ENCODE results near the gene NCOA7. TPM values are rescaled to one million over a fixed set of nuclear protein-coding genes. Genes with fewer than 3 reads are reported as not detected.

Gene NCOA7
- total and polyA plus RNA-seq, 2 of the 8 experiments (the other 6 are each of a cell fraction or from before 2014, with no cell fraction given), result 2.6 to 10.7 TPM

DNA sequence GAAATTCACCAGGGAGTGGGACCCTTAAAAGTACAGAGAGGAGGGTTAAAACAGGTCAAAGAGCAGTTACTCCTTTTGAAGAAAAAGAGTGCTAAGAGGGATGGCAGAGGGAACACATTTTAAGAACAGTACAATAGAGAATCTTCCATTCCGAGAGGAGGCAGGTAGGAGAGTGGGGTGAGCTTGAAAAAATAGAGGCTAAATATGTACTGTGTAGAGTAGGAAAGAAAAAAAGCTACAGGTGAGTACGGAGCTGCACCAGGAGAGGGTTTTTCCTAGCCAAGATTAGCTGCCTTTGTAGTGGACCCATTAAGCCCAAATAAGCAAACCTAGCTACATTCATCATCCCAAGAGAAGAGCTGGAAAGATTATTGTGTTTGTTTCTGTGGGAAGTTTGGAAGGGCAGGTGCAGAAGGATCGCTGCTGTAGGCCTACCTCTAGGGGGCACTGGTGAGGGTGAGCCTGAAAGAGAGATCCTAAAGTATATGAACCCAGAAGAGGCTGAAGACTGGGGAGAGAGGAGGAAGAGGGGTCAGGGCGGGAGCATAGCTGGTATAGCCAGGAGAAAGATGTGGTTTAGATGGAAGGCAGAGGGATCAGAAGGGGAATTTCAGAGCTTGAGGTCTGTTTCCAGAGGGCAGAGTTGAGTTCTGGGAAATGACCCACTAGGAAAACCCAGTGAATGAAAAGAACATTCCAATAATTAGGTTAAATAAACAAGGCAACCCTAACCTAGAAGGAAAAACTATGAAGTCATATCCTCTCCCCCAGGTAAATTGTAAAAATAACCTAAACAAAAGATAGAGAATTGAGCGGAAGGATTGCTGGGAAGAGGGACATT is 115.6 kb downstream of the NCOA7 start (continued):
- TF ChIP-seq CREB1 (IDR thresholded peaks at IDR 0.05), result 0 out of 2 replicates have a peak, but pooled peaks have one; percentile 18
